HG02840 (cell line): Measurements from ENCODE around the gene ZNF57.
"Not testable (repeated sequence)": the region's sequence is repeated elsewhere in the genome, so short reads cannot be mapped to it uniquely, and the experiment has no call there.

Experiments used
- ATAC-seq: cut with Tn5 transposase; IDR thresholded peaks from one replicate; pipeline ENCODE4 v1.9.1; 2021; ENCODE audit warnings: mild to moderate bottlenecking, moderate library complexity, moderate number of reproducible peaks; ENCODE audit not compliant: unreplicated experiment, low FRiP score

ZNF57 gene

DNA sequence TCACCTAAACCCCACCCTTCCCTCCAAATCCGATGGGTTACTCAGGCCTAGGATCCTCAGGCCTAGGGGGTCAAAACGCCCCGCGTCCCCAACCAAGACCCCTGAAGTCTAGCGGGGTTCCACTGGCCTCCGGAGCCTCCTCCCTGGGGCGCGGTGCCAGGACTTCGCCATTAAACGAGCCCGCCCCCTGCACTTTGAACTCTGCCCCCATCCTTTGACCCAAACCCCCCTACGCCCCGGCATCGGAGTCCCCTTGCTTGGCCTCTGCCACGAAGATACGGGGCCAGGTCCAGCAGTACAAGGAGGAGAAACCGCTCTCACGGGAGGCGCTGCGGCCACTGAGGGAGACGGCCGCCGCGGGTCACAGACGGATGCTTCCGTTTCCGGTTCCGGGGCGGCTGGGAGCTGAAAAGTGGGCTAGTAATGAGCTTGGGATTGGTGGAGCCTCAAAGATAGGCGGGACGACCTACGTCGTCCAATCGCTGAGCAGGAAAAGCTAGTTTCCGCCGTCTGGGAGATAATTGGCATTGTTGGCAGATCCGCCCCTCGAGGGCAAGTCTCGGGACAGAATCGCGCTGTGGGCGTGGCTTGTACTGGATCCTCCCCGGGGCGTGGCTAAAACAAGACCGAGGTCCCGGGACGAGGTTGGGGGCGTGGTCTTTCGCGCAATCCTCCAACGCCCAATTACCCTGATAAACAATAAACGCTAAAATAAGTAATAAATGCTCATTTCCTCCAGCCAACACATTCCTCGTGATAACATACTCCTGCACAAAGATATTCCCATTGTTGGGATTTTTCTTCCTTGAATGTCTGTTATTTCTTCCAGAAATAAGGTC is 49.8 kb downstream of the ZNF57 start:
- ATAC-seq: peak; percentile 98

GRCh38 chr19:2952953-2953481 is 52.3 kb downstream of the ZNF57 start:
- ATAC-seq: no peak

DNA sequence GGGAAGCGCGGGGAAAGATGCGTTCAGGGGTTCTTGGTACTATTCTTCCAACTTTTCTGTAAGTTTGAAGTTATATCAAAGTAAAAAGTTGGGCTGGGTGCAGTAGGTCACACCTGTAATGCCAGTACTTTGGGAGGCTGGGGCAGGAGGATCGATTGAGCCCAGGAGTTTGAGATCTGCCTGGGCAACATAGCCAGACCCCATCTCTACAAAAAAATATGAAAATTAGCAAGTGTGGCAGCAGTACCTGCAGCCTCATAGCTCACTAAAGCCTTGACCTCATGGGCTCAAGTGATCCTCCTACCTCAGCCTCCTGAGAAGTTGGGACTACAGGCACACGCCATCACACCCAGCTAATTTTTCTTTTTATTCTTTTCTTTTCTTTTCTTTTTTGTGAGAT is 56.4 kb downstream of the ZNF57 start:
- no peak for ATAC-seq

- ATAC-seq: no peak
These were observed 59.4 kb downstream of the ZNF57 start for GRCh38 chr19:2960120-2960519.

GRCh38 chr19:2962018-2962670 is 61.4 kb downstream of the ZNF57 start:
- no peak for ATAC-seq

DNA sequence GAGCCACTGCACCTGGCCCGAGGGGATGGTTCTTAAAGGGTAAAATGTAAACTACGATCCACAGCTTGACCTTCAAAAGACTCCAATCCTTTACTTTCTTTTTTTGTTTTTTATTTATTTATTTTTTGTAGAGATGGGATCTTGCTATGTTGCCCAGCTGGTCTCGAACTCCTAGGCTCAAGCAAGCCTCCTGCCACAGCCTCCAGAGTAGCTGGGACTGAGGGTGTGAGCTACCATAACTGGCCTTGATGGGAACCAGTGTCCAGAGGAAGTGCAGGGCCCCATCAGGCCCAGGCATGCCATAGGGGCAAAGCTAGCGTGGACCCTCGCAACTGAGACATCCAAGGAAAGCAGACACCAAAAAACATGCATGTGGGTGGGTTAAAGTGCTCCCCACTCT is 62.4 kb downstream of the ZNF57 start:
- ATAC-seq: no peak

DNA sequence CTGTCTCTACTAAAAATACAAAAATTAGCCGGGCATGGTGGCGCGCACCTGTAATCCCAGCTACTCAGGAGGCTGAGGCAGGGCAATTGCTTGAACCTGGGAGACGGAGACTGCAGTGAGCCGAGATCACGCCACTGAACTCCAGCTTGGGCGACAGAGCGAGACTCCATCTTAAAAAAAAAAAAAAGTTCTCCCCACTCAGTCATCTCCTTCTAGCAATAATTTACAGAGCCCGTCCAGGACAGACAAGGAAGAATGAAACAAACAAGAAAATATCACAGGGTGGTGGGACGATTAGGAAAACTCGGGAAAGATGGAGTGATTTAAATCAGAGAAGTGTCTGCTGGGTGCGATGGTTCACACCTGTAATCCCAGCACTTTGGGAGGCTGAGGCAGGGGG is 62.9 kb downstream of the ZNF57 start:
- not testable (repeated sequence) for ATAC-seq

- ATAC-seq: no peak
These were observed 64.1 kb downstream of the ZNF57 start for GRCh38 chr19:2964874-2965273.

GRCh38 chr19:2967972-2968371 is 67.2 kb downstream of the ZNF57 start:
- ATAC-seq: no peak
